ENCODE data around the gene SCAI. TPM values are rescaled to one million over a fixed set of nuclear protein-coding genes. Genes with fewer than 3 reads are reported as not detected.
"Not testable (repeated sequence)": the region's sequence is repeated elsewhere in the genome, so short reads cannot be mapped to it uniquely, and the experiment has no call there.

SCAI gene
- polyA plus RNA-seq, 5 donors, result 8.1 to 18.1 (median 16.5) TPM

DNA sequence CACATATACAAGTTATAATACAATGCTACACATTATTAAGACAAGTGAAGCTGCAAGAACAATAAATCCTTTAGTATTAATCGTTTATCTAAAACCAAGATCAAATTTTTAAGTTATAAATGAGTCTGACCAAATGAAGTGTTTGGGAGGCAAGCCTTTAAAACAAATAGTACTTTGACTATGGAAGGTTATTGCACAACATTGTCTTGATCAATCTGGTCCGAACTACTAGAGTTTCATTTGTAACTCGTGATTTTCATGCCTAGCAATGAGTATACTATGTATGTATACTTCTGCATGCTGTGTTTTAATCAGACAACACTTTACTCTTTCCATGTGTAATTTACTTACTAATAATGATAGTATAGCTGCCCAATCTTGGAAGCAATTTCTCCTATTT, 115.3 kb downstream of the SCAI start:
- no peak for DNase-seq

DNA sequence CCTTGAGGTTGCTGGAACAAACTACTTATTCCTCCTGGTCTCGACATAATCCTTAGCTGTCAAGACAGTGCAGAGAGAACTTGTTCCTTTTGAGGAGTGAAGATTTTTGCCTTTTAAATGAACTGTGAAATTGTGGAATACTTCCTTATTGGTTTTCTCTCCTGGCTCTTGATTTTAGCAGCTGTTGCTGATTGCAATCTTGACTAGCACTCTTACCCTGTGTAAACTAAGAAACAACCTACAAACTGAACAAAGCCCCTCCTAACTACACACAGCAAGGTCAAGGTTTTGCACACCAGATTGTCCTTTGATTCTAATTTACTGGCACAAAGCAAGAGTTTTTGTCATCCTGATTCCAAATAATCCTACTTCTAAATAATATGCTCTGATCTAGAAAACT, 118.4 kb downstream of the SCAI start:
- no peak for DNase-seq

DNA sequence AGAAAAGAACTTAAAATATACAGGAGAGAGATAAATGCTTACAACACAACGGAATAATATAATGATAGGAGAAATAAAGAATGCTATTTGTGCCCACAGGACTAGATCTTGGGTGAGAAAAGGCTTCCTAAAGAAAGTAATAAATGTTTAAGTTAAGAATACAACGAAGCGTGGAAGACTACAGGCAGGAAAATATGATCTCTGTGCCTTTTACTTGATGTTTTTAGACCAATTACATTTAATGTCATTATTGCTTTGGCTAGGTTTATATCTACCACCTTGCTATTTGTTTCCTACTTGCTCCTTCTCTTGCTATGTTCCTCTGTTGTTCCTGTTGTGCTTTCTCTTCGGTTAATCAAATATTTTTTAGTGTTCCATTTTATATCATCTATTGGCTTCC, 122.3 kb downstream of the SCAI start:
- no peak for DNase-seq

DNA sequence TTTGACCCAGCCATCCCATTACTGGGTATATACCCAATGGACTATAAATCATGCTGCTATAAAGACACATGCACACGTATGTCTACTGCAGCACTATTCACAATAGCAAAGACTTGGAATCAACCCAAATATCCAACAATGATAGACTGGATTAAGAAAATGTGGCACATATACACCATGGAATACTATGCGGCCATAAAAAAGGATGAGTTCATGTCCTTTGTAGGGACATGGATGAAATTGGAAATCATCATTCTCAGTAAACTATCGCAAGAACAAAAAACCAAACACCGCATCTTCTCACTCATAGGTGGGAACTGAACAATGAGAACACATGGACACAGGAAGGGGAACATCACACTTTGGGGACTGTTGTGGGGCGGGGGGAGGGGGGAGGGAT, 127.7 kb downstream of the SCAI start:
- DNase-seq, result not testable (repeated sequence)

DNA sequence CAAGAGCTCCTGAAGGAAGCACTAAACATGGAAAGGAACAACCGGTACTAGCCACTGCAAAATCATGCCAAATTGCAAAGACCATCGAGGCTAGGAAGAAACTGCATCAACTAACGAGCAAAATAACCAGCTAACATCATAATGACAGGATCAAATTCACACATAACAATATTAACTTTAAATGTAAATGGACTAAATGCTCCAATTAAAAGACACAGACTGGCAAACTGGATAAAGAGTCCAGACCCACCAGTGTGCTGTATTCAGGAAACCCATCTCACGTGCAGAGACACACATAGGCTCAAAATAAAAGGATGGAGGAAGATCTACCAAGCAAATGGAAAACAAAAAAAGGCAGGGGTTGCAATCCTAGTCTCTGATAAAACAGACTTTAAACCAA, 131.3 kb downstream of the SCAI start:
- DNase-seq, result not testable (repeated sequence)

DNA sequence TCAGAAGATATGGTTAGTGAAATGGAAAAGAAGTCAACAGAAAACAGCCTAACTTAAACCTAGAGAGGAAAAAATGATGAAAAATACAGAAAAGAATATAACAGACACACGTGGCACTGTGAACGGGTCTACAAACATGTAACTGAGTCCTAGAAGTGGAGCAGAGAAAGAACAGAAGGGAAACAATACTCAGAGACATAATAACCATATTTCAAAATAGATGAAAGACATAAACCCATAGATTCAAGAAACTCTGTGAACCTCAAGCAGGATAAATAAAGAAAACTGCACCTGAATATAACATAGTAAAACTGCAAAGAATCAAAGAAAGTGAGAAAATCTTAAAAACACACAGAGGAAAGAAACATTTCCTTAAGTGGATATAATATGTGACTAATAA, 134.7 kb downstream of the SCAI start:
- DNase-seq, result no peak

DNA sequence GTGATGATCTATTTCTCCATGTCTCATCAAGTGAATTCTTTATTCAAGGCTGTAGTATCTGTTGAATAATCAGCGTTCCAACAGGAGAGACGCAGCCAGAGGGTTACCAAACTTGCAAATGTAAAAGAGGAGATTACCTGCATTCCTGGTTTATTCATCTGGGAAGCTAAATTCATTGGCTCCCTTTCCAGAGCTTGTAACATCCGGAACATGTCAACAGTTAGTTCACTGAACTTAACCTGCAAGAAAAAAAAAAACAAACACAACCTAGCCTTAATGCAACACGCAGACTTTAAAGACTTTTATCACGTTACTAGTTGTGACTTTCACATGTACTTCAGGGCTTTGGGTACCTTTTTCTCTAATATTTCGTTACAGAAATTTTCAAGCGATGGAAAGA, 140.0 kb downstream of the SCAI start:
- DNase-seq, result no peak

DNA sequence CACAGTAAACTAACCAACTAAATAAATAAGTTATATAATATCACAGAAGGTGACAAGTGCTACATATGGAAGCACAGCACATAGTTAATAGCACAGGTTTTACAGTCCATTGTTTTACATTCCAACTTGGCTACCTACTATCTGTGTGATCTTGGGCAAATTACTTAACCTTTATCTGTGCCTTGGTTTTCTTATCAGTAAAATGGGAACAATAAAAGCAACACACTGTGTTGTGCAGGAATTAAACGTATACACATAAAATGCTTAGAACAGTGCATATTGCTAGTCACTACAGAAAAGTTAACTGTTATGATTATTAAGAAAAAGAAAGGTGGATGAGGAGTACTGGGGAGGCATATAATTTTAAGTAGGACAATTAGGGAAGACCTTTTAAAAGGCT, 159.6 kb downstream of the SCAI start:
- no peak for DNase-seq

DNA sequence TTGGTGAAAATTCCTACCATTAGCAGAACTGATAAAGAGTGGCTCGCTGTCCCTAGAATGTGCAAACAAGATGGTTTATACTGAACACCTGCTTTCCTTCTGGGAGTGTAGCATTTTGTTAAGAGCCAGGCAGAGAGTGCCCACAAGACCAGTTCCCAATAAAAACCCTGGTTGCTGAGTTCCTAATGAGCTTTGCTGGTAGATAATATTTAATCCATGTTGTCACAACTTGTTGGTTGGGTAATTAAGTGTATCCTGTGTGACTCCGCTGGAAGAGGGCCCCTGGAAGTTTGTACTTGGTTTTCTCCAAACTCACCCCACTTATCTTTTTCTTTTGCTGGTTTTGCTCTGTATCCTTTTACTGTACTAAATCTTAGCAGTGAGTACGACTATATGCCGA, 162.9 kb downstream of the SCAI start:
- no peak for DNase-seq

DNA sequence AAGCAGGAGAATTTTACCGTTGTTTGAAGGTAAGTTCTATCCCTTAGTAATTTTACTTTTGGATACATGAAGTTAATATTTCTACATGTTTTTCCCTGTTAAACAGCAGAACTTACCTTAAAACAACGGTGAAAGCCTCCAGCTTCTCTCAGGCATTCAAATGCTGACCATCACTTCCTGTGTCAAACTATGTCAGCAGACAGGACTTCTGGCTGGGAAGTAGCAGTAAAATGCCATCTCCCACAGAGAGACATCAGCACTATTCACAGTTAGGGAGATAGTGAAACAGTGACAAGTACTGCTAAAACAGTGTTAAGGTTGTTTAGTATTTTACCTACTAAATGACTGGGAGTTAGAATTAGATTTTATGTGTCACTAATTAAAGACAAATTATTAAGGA, 168.2 kb downstream of the SCAI start:
- no peak for DNase-seq

DNA sequence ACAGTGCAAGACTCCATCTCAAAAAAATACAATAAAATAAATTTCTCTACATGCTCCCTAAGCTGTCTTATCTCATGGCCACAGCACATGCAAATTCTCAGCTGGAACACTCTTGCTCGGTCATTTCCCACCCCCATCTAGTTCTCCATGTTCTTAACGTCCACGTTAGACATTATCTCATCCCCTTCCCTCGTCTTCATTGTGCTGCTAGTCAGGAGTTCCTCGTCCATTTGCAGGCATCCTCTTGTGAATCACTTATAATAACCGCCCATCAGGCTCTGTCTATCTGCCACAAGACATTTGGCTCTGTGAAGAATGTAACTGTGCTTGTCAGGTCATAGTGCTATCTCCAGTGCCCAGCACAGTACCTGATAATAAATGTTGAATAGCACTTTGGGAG, 169.5 kb downstream of the SCAI start:
- no peak for DNase-seq

DNA sequence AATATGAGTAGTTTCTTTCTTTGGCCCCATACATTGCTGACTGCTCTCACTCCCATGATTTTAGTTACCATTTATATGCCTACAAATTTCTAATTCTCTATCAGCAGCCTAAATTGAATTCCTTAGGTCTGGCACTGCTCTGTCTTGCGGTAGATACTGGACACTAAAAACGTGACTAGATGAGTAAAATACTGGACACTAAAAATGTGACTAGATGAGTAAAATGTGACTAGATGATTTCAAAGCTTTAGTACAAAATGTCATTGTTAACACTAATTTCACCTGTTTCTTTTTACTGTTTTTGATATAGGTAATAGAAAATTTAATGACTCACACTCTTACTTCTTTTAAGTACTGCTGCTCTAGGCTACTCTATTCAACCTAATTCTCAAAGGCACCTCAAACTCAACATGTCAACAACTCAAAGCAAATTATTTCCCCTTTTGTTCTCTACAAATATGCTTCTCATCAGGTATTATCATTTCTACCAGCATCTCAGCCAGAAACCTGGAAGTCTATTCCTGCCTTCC, 171.0 kb downstream of the SCAI start:
- no peak for DNase-seq

DNA sequence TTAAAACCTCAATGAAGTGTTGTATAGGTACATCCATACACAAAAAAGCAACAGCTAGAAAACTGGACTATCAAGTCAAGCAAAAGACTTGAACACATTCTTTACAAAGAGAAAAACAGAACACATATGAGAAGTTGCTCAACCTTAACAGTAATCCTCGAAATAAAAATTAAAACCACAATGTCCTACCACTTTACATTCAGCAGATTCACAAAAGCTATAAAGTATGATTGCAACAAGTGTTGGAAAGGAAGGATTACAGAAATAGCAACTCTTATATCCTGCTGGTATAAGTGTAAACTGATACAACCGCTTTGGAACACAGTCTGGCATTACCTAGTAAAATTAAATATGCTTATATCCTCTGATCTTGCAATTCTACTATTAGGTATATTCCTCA, 173.9 kb downstream of the SCAI start:
- DNase-seq, result no peak

DNA sequence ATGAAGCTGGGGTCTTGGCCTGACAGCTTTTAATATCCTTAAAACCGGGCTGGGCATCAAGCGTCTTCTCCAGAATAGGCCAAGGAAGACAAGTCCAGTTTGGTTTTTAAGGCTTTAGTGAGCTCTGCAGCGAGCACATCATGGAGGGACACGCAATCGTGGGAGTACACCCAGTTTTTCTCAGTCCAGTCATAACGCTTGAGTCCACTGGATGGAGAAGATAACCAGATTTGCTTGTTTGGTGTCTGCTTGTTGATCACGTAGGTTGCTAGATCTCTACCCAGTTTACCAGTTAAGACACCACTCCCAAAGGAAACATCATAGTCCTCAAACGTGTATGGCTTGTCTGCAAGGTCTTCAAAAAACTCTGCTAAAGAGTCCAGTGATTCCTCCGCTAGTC, 175.1 kb downstream of the SCAI start:
- no peak for DNase-seq

DNA sequence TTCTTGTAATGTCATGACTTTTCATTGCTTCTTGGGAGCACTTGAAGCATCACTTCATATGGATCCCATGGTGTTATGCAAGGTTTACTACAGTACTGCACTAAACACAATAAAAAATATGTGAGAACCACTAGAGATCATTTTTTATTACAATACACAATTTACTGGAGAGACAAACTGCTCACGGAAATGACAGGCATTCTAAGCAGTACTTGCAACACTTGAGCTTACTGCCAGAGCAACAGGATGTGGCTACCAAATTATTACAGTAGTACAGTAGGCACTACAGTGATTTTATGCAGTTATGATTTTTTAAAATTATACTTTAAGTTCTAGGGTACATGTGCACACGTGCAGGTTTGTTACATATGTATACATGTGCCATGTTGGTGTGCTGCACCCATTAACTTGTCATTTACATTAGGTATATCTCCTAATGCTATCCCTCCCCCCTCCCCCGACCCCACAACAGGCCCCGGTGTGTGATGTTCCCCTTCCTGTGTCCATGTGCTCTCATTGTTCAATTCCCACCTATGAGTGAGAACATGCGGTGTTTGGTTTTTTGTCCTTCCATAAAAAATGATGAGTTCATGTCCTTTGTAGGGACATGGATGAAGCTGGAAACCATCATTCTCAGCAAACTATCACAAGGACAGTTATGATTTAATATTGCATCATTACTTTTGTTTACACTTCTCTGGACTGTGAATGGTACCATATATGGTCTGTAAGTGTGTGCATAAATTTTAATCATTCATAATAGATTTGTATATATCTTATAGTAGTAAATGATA, 177.4 kb downstream of the SCAI start:
- peak in 1 of 2 donors; percentile 6 for DNase-seq

DNA sequence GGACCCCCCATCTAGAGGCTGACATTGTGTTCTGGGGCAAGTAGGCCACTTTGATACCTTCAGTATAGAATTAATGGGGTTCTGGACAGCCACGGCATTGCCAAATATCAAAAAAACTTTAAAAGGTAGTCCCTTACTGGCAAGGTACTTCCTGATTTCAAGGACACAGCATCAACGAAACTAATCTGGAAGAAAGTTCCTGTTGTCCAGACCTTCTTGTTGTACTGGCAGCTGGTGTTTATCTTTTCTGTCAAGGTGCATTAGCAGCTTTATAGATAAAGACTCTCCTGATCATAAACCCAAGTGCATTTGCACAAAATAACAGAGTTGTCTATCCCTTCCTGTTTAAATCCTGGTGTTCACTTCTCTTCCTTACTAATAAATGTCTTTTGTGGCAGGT, 178.7 kb downstream of the SCAI start:
- no peak for DNase-seq

DNA sequence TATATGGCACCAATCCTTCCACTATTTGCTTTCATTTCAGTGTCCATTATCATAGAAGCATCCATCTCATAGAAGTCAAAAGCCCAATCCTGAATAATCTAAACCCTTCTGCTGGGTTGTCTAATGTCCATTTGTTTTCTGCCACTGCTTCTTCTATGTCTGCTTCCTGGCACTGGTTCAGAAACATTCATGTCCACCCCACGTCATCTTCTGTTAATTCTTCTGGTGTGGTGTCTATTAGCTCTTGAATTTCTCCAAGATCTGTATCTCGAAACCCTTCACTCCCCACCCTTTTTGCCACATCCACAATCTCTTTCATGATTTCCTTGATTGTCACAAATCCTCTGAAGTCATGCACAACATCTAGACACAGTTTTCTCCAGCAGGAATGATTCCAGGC, 179.3 kb downstream of the SCAI start:
- DNase-seq, result no peak

DNA sequence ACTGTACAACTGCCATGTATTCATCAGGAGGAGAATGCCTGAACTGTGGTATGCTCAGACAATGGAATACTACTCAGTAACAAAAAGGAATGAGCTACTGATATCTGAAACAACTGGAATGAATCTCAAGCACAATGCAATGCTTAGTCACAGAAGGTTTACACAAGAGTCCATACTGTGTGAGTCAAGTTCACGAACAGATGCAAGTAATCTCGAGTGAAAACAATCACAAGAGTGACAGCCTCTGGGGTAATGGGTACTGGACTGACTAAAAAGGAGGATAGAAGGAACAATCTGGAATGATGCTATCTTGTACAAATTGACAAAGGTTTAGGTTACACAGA, 182.9 kb downstream of the SCAI start:
- no peak for DNase-seq

DNA sequence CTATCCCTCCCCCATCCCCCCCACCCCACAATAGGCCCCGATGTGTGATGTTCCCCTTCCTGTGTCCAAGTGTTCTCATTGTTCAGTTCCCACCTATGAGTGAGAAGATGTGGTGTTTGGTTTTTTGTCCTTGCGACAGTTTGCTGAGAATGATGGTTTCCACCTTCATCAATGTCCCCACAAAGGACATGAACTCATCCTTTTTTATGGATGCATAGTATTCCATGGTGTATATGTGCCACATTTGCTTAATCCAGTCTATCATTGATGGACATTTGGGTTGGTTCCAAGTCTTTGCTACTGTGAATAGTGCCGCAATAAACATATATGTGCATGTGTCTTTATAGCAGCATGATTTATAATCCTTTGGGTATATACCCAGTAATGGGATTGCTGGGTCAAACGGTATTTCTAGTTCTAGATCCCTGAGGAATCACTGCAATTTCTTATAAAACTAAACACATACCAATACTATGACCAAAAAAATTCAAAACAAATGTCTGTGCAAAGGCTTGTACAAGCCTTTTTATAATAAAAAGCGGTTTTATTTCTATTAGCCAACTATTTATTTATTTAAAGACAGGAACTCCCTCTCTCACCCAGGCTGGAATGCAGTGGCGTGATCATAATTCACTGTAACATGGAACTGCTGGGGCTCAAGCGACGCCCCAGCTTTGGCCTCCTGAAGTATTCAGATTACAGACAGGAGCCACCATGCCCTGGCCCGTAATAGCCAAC, 183.5 kb downstream of the SCAI start:
- DNase-seq, result not testable (repeated sequence)

DNA sequence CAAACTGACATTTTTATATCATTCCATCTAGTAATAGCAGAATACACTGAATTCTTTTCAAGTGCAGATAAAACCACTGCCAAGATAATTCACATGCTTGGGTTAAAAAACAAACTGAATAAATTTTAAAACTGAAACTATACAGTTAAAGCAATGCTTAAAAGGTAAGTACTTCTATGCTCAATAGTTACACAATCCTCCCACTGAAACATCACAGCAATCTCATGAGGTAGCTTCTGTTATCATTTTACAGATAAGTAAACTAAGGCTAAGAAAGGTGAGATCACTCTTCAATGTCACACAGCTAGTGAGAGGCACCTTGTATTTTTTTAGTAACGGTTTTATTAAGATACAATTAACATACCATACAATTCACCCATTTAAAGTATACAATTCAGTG, 189.1 kb downstream of the SCAI start:
- no peak for DNase-seq

DNA sequence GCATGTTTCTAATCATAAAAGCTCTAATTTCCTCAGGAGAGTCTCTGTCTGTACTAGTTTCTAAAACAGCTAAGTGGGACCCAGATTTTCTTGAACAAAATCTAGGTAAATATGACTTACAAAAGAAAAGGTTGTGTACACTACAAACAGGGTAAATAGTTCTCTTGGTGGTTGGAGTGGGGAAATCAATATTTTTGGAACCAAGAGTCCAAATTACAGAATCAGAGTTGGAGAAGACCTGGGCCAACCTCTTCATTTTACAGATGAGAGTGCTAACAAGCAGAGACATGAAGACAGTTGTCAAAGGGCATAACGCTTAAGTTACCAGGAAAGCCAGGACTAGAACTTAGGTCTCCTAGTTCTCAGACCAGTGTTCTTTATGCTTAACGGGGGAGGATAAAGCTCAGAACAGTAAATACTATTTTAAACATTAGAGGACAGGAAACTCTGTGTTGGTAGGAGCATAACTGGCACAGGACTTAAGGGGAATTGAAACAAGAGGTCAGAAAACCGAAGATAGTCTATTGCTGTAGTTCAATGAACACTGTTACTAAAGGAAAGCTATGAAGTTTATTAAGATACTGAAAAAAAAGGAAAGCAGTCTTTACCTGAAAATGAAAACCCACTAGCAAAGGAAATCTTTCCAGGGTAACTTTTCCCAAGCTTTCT, 193.1 kb downstream of the SCAI start:
- no peak for DNase-seq

DNA sequence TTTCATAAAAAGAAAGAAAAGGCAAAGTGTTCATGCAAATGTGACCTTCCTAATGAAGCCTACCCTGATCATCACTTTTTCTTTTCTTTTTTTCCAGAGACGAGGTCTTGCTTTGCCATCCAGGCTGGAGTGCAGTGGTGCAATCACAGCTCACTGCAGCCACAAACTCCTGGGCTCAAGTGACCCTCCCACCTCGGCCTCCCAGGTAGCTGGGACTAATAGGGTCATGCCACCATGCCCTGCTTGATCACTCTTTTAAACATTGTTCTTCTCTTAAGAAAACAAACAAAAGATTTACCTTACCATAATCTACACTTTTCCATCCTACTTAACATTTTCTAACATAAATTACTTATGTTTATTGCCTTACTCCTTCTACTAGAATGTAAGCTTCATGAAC, 193.9 kb downstream of the SCAI start:
- DNase-seq, result no peak
